T-helper 2 cell treated with Interferon-gamma antibody and Interleukin-4, amounts not matched to agents 100 ng/mL and 5 ng/mL, for 36 hours (primary cell): Measurements from ENCODE around the gene PTCRA. TPM values are rescaled to one million over a fixed set of nuclear protein-coding genes. Genes with fewer than 3 reads are reported as not detected.
"Not testable (repeated sequence)": the region's sequence is repeated elsewhere in the genome, so short reads cannot be mapped to it uniquely, and the experiment has no call there.

Experiments used
- intact Hi-C: fragments of 100-400 bp; cut with micrococcal nuclease; formaldehyde crosslinking; loops from one replicate; pipeline ENCODE4 v1.15.1; 2023
- total RNA-seq: library from RNA; stranded (reverse); gene quantifications from 2 replicates; pipeline ENCODE4 v1.2.3, GENCODE V29; 2022

Gene PTCRA
- not detected in 2 replicates for total RNA-seq

GRCh38 chr6:42915732-42916131 lies at the start of gene PTCRA:
PTCRA (plus strand) TSS chr6:42916053; CDS start chr6:42916070, 17 bp downstream.
- intact Hi-C loops = no loop called here

- intact Hi-C loops = no loop called here
Observed at GRCh38 chr6:42870145-42870936, 45.5 kb upstream of the PTCRA start.

GRCh38 chr6:42871711-42872110 lies 44.1 kb upstream of the PTCRA start:
- intact Hi-C loops = no loop called here

- intact Hi-C loops = no loop called here
Observed at GRCh38 chr6:42873313-42873712, 42.5 kb upstream of the PTCRA start.

- intact Hi-C loops = loop anchor here (1.0 to 5.0 kb wide), 2 partner anchors 216 to 825 kb away; partner anchors contain the start of gene TAF8
Observed at GRCh38 chr6:42877695-42878094, 38.2 kb upstream of the PTCRA start.

- intact Hi-C loops = loop anchor here (1.0 to 5.0 kb wide), 8 partner anchors 11 to 827 kb away; partner anchors contain the start of genes KLHDC3, TAF8 and TBCC
Observed at GRCh38 chr6:42879372-42880239, 36.2 kb upstream of the PTCRA start, which contains the start of gene RPL7L1. RPL7L1 (plus strand) TSS chr6:42879616; CDS start chr6:42879911, 295 bp downstream.

- intact Hi-C loops = not testable (repeated sequence)
Observed at GRCh38 chr6:42880240-42880817, 35.5 kb upstream of the PTCRA start.

GRCh38 chr6:42880871-42881270 lies 35.0 kb upstream of the PTCRA start:
- intact Hi-C loops = not testable (repeated sequence)

- intact Hi-C loops = no loop called here
Observed at GRCh38 chr6:42885702-42886101, 30.2 kb upstream of the PTCRA start.

GRCh38 chr6:42888201-42888600 lies 27.7 kb upstream of the PTCRA start:
- intact Hi-C loops = not testable (repeated sequence)

- intact Hi-C loops = loop anchor here (1.0 to 5.0 kb wide), 4 partner anchors 9 to 163 kb away; partner anchors contain the start of genes RPL7L1 and TBCC
Observed at GRCh38 chr6:42889815-42890214, 26.0 kb upstream of the PTCRA start.

GRCh38 chr6:42890311-42891198 lies 25.3 kb upstream of the PTCRA start:
- intact Hi-C loops = loop anchor here (1.0 to 5.0 kb wide), 4 partner anchors 9 to 163 kb away; partner anchors contain the start of genes RPL7L1 and TBCC

- intact Hi-C loops = loop anchor here (5.0 kb wide), 1 partner anchor 164 kb away; no protein-coding TSS in a partner anchor
Observed at GRCh38 chr6:42891199-42891722, 24.6 kb upstream of the PTCRA start.

GRCh38 chr6:42894041-42894828 lies 21.6 kb upstream of the PTCRA start:
- intact Hi-C loops = loop anchor here (5.0 kb wide), 1 partner anchor 167 kb away; no protein-coding TSS in a partner anchor

- intact Hi-C loops = loop anchor here (5.0 kb wide), 1 partner anchor 116 kb away; the partner anchor contains the start of genes KLHDC3 and MEA1
Observed at GRCh38 chr6:42896178-42896719, 19.6 kb upstream of the PTCRA start.

GRCh38 chr6:42898891-42899361 lies 16.9 kb upstream of the PTCRA start:
- intact Hi-C loops = loop anchor here (1.0 to 5.0 kb wide), 3 partner anchors 9 to 238 kb away; partner anchors contain the start of genes KLHDC3 and MEA1

GRCh38 chr6:42899871-42900270 lies 16.0 kb upstream of the PTCRA start:
- intact Hi-C loops = loop anchor here (1.0 to 5.0 kb wide), 3 partner anchors 10 to 239 kb away; partner anchors contain the start of genes KLHDC3 and MEA1

- intact Hi-C loops = loop anchor here (1.0 kb wide), 1 partner anchor 242 kb away; no protein-coding TSS in a partner anchor
Observed at GRCh38 chr6:42901538-42901957, 14.3 kb upstream of the PTCRA start.
